Dedifferentiated amniotic fluid mesenchymal stem cell (primary cell): Measurements from ENCODE around the gene ZBED5.
A peak's percentile ranks its signal among the peaks of the same experiment; 100 is the strongest.

Source experiments
- DNase-seq: peaks from one replicate; pipeline ENCODE4 v3.0.0-alpha.2; 2016; ENCODE audit errors: extremely low spot score

Gene ZBED5

GRCh38 chr11:10878408-10879214 lies 20.8 kb upstream of the ZBED5 start:
- peak; percentile 43 for DNase-seq

- DNase-seq: no peak
Observed at GRCh38 chr11:10876158-10876557, 18.3 kb upstream of the ZBED5 start.

- no peak for DNase-seq
Observed at GRCh38 chr11:10875430-10876021, 17.7 kb upstream of the ZBED5 start.

GRCh38 chr11:10872097-10872496 lies 14.2 kb upstream of the ZBED5 start:
- no peak for DNase-seq

GRCh38 chr11:10868352-10868751 lies 10.5 kb upstream of the ZBED5 start:
- DNase-seq: no peak

- peak; percentile 51 for DNase-seq
Observed at GRCh38 chr11:10866893-10867331, 9.1 kb upstream of the ZBED5 start.

- no peak for DNase-seq
Observed at GRCh38 chr11:10865837-10866270, 8.0 kb upstream of the ZBED5 start.

GRCh38 chr11:10864688-10865087 lies 6.8 kb upstream of the ZBED5 start:
- no peak for DNase-seq

GRCh38 chr11:10862446-10862845 lies 4.6 kb upstream of the ZBED5 start:
- DNase-seq: no peak

GRCh38 chr11:10861799-10862198 lies 3.9 kb upstream of the ZBED5 start:
- DNase-seq: no peak

GRCh38 chr11:10861047-10861446 lies 3.2 kb upstream of the ZBED5 start:
- no peak for DNase-seq

- DNase-seq: peak; percentile 43
Observed at GRCh38 chr11:10858439-10859325, 829 bp upstream of the ZBED5 start.

- no peak for DNase-seq
Observed at GRCh38 chr11:10857459-10857708, 469 bp downstream of the ZBED5 start.

- no peak for DNase-seq
Observed at GRCh38 chr11:10856689-10857458, 979 bp downstream of the ZBED5 start.

- no peak for DNase-seq
Observed at GRCh38 chr11:10855295-10855694, 2.6 kb downstream of the ZBED5 start.

GRCh38 chr11:10847960-10848860 lies 9.6 kb downstream of the ZBED5 start:
- DNase-seq: no peak

- DNase-seq: no peak
Observed at GRCh38 chr11:10846660-10847059, 11.2 kb downstream of the ZBED5 start.

- DNase-seq: no peak
Observed at GRCh38 chr11:10845589-10845988, 12.3 kb downstream of the ZBED5 start.

GRCh38 chr11:10844796-10845195 lies 13.1 kb downstream of the ZBED5 start:
- no peak for DNase-seq

- no peak for DNase-seq
Observed at GRCh38 chr11:10844356-10844755, 13.5 kb downstream of the ZBED5 start.

GRCh38 chr11:10838881-10839280 lies 19.0 kb downstream of the ZBED5 start:
- no peak for DNase-seq
